Measurements from ENCODE around the gene SUPV3L1. TPM values are rescaled to one million over a fixed set of nuclear protein-coding genes. Genes with fewer than 3 reads are reported as not detected.
"Not testable (repeated sequence)": the region's sequence is repeated elsewhere in the genome, so short reads cannot be mapped to it uniquely, and the experiment has no call there.

Gene SUPV3L1
- total RNA-seq, 1 experiment from 2014 or later = 57.3 TPM

DNA sequence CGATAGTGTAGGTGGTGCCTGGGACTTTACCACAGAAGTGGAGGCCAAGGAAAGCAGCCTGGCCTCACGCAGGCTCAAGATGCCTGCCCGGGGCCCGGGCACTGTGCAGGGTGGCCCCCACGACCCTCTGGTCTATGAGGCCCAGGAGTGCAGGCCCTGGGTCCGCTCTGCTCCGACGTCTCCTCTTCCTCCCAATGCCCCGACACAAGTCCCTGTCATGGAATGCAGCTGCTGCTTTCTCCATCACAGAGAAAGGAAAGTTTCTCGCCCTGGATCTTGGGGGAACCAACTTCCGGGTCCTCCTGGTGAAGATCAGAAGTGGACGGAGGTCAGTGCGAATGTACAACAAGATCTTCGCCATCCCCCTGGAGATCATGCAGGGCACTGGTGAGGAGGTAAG lies 70.0 kb downstream of the SUPV3L1 start:
- Histone ChIP-seq H4K8ac (replicated peaks; ENCODE audit: insufficient read length, low read depth, low read length) (no peak overlapping the region), H3K4me1 (ENCODE audit: insufficient read depth, low read length) (no peaks in the 10 kb centered on the region), H4K5ac (ENCODE audit: insufficient read length, low read depth, low read length) (no peak overlapping the region), H3K79me1 (ENCODE audit: insufficient read depth, low read depth, low read length, poor library complexity, severe bottlenecking) (no peaks in the 10 kb centered on the region), H3T11ph (ENCODE audit: low read length) (no peak overlapping the region), H3K79me2 (ENCODE audit: insufficient read depth, low read length) (no peaks in the 10 kb centered on the region), H3K27ac (ENCODE audit: insufficient read length, low read depth, low read length) (no peak overlapping the region), H3K23me2 (ENCODE audit: insufficient read length, low read depth, low read length, poor library complexity, severe bottlenecking) (no peaks in the 10 kb centered on the region), H3K56ac (ENCODE audit: insufficient read length, low read depth, low read length) (no peak overlapping the region), H2BK15ac (ENCODE audit: low read depth, low read length) (no peak overlapping the region), H3K14ac (ENCODE audit: insufficient read depth, low read length) (no peak overlapping the region), H3K9ac (ENCODE audit: extremely low read depth, insufficient read length, low read length) (no peak overlapping the region), H2BK12ac (ENCODE audit: insufficient read length, low read depth, low read length) (no peak overlapping the region), H4K91ac (ENCODE audit: insufficient read length, low read depth, low read length) (no peak overlapping the region), H3K9me3 (ENCODE audit: control insufficient read depth, low read depth, low read length) (no peaks in the 10 kb centered on the region), H4K20me1 (ENCODE audit: control insufficient read depth, insufficient read depth, insufficient read length) (no peaks in the 10 kb centered on the region), H3K18ac (ENCODE audit: insufficient read length, low read depth, low read length) (no peak overlapping the region), H3K27me3 (ENCODE audit: insufficient read depth, low read length) (no peaks in the 10 kb centered on the region), H2BK120ac (ENCODE audit: low read depth, low read length, poor library complexity, severe bottlenecking) (no peak overlapping the region), H3K23ac (ENCODE audit: insufficient read length, low read depth, low read length) (no peak overlapping the region), H2BK5ac (ENCODE audit: insufficient read length, low read length) (no peak overlapping the region), H2BK20ac (ENCODE audit: low read depth, low read length, poor library complexity, severe bottlenecking) (no peak overlapping the region), H3K4me2 (ENCODE audit: insufficient read depth, insufficient read length, low read length) (no peak overlapping the region), H2AK5ac (ENCODE audit: insufficient read length, low read length) (no peak overlapping the region), H2AFZ (ENCODE audit: low read length) (no peak overlapping the region), H3K4ac (ENCODE audit: low read depth, low read length) (no peak overlapping the region)
- Mint-ChIP-seq H3K27me3 (ENCODE audit: low read depth) (no peaks in the 10 kb centered on the region), H3K9me3 (peaks cover 0 to 2% of the 10 kb centered on the region in 2 experiments; a peak in 2 of 5 replicates), H3K36me3 (ENCODE audit: insufficient read depth in 1 of 3, low read depth in 3 of 3) (no peaks in the 10 kb centered on the region), H3K27ac (no peak overlapping the region), H3K4me1 (no peaks in the 10 kb centered on the region), H3K4me3 (no peak overlapping the region)
- no peak for DNase-seq
- TF ChIP-seq, protein P1, sequence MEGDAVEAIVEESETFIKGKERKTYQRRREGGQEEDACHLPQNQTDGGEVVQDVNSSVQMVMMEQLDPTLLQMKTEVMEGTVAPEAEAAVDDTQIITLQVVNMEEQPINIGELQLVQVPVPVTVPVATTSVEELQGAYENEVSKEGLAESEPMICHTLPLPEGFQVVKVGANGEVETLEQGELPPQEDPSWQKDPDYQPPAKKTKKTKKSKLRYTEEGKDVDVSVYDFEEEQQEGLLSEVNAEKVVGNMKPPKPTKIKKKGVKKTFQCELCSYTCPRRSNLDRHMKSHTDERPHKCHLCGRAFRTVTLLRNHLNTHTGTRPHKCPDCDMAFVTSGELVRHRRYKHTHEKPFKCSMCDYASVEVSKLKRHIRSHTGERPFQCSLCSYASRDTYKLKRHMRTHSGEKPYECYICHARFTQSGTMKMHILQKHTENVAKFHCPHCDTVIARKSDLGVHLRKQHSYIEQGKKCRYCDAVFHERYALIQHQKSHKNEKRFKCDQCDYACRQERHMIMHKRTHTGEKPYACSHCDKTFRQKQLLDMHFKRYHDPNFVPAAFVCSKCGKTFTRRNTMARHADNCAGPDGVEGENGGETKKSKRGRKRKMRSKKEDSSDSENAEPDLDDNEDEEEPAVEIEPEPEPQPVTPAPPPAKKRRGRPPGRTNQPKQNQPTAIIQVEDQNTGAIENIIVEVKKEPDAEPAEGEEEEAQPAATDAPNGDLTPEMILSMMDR (conservative IDR thresholded peaks at IDR 0.05) = no peak
- no CpG with 5 or more reads among the region's 14 CpGs for WGBS (ENCODE audit: extremely low coverage, insufficient read length, low lambda C conversion rate)

DNA sequence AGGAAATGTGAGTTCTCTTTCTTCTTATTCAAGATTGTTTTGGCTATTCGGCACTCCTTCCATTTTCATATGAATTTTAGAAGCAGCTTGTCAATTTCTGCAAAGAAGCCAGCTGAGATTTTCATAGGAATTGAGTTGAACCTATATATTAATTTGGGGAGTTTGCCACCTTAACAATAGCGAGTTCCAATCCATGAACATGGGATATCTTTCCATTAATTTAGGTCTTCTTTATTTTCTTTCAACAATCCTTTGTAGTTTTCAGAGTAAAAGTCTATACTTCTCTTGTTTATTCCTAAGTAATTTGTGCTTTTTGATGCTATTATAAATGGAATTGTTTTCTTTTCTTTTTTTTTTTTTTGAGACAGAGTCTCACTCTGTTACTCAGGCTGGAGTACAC lies 71.4 kb downstream of the SUPV3L1 start:
- not testable (repeated sequence) for H3K27ac Mint-ChIP-seq; H4K8ac ChIP-seq (replicated peaks; ENCODE audit: insufficient read length, low read depth, low read length); H3K36me3 Mint-ChIP-seq (ENCODE audit: insufficient read depth in 1 of 3, low read depth in 3 of 3); H3K9me3 ChIP-seq (ENCODE audit: control insufficient read depth, low read depth, low read length); H3K27me3 ChIP-seq (ENCODE audit: insufficient read depth, low read length); H3K9me3 Mint-ChIP-seq; H3K27me3 Mint-ChIP-seq (ENCODE audit: low read depth); H2BK5ac ChIP-seq (ENCODE audit: insufficient read length, low read length); H3K4me1 Mint-ChIP-seq; H4K91ac ChIP-seq (ENCODE audit: insufficient read length, low read depth, low read length); H3K9ac ChIP-seq (ENCODE audit: extremely low read depth, insufficient read length, low read length); H3K23me2 ChIP-seq (ENCODE audit: insufficient read length, low read depth, low read length, poor library complexity, severe bottlenecking); DNase-seq; H3K14ac ChIP-seq (ENCODE audit: insufficient read depth, low read length); H3K4me2 ChIP-seq (ENCODE audit: insufficient read depth, insufficient read length, low read length); H3K23ac ChIP-seq (ENCODE audit: insufficient read length, low read depth, low read length); H3K79me1 ChIP-seq (ENCODE audit: insufficient read depth, low read depth, low read length, poor library complexity, severe bottlenecking); H3T11ph ChIP-seq (ENCODE audit: low read length); H3K4ac ChIP-seq (ENCODE audit: low read depth, low read length); H2BK120ac ChIP-seq (ENCODE audit: low read depth, low read length, poor library complexity, severe bottlenecking); H2AK5ac ChIP-seq (ENCODE audit: insufficient read length, low read length); H3K4me3 Mint-ChIP-seq; H2AFZ ChIP-seq (ENCODE audit: low read length); H2BK12ac ChIP-seq (ENCODE audit: insufficient read length, low read depth, low read length); H3K27ac ChIP-seq (ENCODE audit: insufficient read length, low read depth, low read length); H3K4me1 ChIP-seq (ENCODE audit: insufficient read depth, low read length); H3K56ac ChIP-seq (ENCODE audit: insufficient read length, low read depth, low read length); H4K20me1 ChIP-seq (ENCODE audit: control insufficient read depth, insufficient read depth, insufficient read length); H3K79me2 ChIP-seq (ENCODE audit: insufficient read depth, low read length); H4K5ac ChIP-seq (ENCODE audit: insufficient read length, low read depth, low read length); H2BK15ac ChIP-seq (ENCODE audit: low read depth, low read length); H3K18ac ChIP-seq (ENCODE audit: insufficient read length, low read depth, low read length); H2BK20ac ChIP-seq (ENCODE audit: low read depth, low read length, poor library complexity, severe bottlenecking)
- WGBS (ENCODE audit: extremely low coverage, insufficient read length, low lambda C conversion rate) = no CpG with 5 or more reads among the region's 2 CpGs

All from H9 (cell line).